Vein endothelial cell (primary cell): ENCODE measurements around the gene CHST9. TPM values are rescaled to one million over a fixed set of nuclear protein-coding genes. Genes with fewer than 3 reads are reported as not detected.

Experiments used
- total RNA-seq: library from RNA; depleted of rRNA; stranded (reverse); fragments of >200 nt; gene quantifications from 2 replicates; pipeline ENCODE4 v1.2.3, GENCODE V29; 2012

CHST9 gene
- not detected in 2 replicates for total RNA-seq

GRCh38 chr18:27185025-27185763 lies at the start of gene CHST9:
Gene CHST9 (minus strand): TSS chr18:27185308. CDS start chr18:27142809, 42,499 bp downstream.

GRCh38 chr18:26865557-26865956 lies 319.6 kb downstream of the CHST9 start, which contains the start of gene AQP4:
Gene AQP4 (minus strand): TSS chr18:26865707. CDS start chr18:26865689, 18 bp downstream.

